Measurements from ENCODE around the gene CCL24.
"Not testable (repeated sequence)": the region's sequence is repeated elsewhere in the genome, so short reads cannot be mapped to it uniquely, and the experiment has no call there.

Gene CCL24

DNA sequence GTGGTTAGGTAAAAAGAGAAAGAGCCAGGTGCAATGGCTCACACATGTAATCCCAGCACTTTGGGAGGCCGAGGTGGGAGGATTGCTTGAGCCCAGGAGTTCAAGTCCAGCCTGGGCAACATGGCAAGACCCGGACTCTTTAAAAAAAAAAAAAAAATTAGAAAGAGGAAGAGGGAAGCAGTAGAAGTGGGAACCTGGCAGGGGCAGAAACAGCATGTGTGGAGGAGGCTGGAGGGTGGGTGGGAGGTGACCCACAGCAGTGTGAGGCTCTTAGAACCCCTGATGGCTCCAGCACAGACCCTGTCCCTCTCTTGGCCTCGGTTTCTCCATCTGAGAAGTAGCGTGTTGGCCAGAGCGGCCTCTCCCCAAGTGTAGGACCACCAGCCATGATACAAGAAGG lies 4.9 kb upstream of the CCL24 start:
- DNase-seq = no peak

DNA sequence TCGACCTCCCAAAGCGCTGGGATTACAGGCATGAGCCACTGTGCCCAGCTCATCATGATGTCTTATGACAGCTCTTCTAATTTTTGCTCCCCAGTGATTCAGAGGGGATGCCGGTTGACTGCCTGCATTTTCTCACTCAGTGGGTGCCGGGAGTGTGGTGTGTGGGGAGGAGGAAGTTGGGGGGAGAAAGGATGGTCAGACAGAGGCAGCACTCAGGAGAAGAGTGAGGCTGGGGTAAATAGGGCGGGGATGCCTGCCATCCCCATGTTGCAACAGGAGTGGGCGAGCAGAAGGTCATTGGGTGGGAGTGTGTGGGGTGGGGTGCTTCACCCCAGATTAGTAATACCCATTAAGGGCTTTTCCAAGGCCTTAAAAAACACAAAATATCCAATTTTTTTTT lies 3.5 kb upstream of the CCL24 start:
- DNase-seq = no peak

DNA sequence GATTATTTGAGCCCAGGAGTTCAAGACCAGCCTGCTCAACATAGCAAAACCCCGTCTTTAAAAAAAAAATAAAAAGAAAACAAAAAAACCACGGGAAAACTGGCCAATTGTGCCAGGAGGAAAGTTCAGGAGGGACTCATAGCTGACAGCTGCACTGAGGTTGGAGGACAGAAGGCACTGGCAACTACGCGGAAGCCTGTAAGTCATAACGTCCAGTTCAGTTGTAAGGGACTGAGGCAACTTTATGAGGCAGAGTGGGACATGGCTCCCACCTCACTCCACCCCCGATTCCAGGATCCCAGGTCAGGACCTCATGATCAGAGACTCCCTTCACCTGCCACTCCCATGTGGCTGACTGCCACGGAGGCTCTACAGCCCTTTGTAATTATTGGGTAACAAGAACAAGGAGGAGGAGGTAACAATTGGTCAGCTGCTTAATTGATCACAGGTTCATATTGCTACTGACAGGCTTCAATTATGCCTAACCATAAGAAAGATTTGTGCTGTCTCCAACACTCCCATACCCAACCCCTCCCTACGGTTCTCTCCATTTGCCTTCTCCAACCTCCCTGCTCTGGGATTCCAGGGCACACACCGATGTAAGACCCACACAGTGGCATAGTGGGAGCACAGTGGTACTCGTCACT lies 1.9 kb upstream of the CCL24 start:
- DNase-seq = no peak

DNA sequence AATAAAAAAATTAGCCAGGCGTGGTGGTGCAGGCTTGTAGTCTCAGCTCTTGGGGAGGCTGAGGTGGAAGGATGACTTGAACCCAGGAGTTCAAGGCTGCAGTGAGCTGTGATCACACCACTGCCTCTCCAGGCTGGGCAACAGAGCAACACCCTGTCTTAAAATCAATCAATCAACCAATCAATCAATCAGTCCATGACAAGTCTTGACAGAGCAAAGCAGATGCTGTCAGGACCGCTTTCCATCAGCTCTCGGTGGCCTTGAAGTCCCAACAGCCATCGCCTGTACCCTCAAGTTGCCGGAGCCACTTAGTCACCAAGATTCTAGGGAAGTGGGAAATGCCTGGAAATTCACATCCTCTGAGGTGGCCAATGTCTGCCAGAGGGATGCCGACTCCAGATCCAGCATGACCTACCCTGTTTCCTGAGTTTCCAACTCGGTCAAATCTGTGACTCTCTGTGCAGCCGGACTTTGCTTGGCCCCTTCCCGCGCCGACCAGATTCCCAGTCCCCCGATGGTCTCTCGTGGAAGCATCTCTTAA lies 871 bp upstream of the CCL24 start:
- no peak for DNase-seq

DNA sequence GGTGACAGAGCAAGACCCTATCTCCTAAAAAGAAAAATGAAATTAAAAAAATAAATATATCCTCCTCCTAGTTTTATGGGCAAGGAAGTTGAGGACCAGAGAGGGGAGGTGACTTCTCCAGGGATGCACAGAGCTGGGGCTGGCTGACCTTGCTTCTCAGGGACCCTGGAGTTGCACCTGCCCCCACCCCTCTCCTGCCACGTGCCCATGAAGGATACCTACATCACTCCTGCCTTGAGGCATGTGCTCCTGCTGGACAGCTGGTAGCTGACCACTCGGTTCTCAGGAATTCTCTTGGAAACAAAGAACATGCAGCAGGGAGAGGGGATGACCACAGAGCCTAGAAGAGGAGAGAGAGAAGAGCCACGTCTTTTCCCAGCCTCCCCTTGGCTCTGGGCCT lies 522 bp downstream of the CCL24 start:
- DNase-seq = no peak

DNA sequence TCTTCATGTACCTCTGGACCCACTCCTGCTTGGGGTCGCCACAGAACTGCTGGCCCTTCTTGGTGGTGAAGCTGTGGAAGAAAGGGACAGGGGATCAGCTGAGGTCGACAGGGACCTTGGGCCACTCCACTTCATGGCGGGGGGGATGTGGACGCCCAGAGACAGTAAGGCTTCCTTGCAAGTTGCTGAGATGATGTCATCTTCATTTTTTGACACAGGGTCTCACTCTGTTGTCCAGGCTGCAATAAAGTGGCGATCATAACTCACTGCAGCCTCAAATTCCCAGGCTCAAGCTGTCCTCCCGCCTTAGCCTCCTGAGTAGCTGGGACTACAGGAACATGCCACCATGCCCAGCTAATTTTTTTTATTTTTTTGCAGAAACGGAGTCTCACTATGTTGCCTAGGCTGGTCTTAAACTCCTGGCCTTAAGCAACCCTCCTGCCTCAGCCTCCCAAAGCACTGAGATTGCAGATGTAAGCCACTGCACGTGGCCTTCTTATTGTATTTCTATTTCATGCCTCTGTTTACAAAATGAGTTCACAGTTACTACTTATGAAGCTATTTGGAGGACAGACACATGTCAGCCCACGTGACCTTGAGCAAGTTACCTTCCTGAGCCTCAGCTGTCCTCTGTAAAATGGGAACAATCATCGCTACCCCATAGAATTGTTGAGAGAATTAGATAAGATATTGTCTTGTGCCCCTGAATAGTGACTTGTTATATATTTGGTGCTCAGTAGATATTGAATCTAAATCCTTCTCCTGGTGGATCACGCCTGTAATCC lies 1.5 kb downstream of the CCL24 start:
- no peak for DNase-seq

DNA sequence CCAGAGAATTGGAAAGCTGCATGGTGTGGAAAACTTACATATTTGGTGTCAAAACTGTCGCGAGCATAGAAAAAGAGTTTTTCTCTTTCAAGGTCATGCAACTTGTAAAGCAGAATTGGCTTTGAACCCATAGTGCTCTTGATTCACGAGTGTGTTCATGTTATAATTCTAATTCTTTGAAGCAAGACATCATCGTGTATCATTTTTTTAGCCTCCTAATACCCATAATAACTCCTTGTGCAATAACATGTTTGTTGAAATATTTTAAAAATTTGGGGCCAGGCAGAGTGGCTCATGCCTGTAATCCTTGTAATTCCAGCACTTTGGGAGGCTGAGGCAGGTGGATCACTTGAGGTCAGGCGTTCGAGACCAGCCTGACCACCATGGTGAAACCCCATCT lies 4.2 kb downstream of the CCL24 start:
- no peak for DNase-seq

DNA sequence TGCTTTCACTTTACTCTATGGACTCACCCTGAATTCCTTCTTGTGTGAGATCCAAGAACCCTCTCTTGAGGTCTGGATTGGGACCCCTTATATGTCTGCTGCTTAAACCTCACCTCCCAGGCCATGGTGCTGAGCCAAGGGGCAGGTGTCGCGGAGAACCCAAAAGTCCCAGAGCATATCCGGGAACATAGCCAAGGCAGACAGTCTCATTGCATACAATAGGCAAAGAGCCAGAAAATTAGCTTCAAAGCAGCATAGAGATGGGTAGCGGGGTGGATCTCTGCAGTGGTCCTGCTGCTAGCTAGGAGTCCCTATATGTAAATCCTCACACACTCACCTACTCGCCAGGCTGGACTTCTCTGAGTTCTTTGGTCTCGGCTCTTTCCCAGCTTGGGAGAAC lies 5.5 kb downstream of the CCL24 start:
- DNase-seq = no peak

DNA sequence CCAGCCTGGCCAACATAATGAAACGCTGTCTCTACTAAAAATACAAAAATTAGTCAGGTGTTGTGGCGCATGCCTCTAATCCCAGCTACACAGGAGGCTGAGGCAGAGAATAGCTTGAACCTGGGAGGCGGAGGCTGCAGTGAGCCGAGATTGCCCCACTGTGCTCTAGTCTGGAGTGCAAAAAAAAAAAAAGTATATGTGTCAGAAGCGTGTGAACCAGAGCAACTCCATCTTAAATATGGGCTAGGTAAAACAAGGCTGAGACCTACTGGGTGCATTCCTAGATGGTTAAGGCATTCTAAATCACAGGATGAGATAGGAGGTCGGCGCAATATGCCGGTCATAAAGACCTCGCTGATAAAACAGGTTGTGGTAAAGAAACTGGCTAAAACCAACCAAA lies 6.2 kb downstream of the CCL24 start:
- DNase-seq = no peak

DNA sequence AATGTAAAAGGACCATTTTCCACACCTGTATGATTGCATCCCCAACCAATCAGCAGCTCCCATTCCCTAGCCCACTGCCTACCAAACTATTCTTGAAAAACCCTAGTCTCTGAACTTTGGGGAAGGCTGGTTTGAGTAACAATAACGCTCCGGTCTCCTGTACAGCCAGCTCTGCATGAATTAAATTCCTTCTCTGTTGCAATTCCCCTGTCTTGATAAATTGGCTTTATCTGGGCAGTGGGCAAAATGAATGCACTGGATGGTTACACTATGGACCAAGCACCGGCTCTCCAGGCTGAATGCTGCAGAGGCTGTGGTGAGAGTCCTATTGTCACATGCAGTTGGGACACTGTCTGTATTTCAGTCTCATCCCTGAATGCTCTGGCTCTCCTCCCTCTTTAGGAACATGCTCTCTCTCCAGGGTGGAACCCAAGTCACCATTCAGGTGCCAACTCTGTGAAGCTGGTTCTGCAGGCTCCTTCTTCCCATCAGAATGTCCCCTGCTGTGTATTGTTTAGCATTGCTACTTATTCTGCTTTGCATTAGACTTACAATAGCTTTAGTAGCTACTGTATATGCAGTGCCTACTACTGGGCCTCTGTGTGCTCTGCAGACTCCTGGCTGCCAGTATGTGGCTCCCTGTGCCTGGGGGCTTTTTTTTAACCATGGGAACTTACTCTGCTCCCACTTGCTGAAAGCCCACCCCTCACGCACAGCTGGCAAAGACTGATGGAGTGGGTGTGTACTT lies 6.9 kb downstream of the CCL24 start:
- DNase-seq = no peak

DNA sequence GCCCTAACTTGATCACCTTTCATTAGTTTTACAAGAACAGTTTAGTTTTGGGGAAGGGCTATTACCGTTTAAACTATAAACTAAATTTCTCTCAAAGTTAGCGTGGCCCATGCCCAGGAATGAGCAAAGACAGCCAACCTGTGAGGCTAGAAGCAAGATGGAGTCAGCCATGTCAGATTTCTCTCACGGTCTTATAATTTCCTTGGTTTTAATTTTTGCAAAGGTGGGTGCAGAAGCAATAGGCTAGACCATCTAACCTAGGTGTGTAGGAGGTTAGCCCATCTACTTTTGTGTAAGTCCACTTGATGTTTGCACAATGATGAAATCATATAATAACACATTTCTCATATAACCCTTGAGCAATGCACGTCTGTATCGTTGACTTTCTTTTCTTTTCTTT lies 8.9 kb downstream of the CCL24 start:
- no peak for DNase-seq

DNA sequence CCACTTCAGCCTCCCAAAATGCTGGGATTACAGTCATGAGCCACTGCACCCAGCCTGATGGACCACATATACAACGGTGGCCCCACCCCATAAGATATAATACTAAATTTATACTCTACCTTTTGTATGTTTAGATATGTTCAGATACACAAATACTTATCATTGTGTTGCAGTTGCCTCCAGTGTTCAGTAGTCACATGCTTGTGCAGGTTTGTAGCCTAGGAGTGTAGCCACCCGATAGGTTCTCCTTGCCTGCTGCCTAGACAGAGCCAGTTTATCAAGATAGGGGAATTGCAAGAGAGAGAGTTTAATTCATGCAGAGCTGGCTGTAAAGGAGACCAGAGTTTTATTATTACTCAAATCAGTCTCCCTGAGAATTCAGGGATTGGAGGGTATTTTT lies 9.6 kb downstream of the CCL24 start:
- DNase-seq = no peak

DNA sequence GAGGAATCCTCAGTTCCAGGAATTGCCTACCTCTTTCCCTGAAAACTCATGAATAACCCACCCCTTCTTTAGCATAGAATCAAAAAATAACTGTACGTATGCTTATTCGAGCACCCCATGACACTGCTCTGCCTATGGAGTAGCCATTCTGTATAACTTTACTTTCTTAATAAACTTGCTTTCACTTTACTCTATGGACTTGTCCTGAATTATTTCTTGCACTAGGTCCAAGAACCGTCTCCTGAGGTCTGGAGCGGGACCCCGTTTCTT lies 11.1 kb downstream of the CCL24 start:
- no peak for DNase-seq

DNA sequence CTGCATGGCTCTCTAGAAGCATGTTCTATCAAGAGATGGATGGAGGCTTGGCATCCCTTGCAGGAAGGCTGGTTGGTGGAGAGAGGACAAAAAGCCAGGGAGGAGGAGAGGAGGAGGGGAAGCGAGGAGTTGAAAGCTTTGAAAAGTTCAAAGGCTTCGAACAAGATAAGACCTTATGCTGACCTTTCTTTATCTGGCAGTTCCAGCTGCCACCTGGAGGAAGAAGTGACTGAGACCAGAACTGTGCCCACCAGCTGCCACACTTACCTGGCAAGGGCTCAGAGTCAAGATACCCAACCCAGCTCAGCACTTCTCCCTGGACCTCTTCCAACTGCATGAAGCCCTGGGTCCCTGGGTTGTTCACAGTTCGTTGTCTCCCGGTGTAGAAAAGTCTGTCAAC lies 14.8 kb downstream of the CCL24 start:
- no peak for DNase-seq

DNA sequence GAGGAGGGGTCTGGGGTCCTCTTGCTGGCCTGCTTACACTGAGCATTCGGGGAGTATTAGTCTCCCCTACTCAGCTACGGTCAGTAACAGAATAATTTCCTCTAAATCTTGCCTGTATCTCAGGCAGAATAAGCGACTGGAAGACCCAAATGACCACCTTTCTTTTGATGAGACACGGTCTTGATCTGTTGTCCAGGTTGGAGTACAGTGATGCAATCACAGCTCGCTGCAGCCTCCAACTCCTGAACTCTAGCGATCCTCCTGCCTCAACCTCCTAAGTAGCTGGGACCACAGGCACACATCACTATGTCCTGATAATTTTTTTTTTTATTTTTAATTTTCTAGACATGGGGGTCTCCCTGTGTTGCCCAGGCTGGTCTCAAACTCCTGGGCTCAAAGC lies 17.2 kb downstream of the CCL24 start:
- no peak for DNase-seq

DNA sequence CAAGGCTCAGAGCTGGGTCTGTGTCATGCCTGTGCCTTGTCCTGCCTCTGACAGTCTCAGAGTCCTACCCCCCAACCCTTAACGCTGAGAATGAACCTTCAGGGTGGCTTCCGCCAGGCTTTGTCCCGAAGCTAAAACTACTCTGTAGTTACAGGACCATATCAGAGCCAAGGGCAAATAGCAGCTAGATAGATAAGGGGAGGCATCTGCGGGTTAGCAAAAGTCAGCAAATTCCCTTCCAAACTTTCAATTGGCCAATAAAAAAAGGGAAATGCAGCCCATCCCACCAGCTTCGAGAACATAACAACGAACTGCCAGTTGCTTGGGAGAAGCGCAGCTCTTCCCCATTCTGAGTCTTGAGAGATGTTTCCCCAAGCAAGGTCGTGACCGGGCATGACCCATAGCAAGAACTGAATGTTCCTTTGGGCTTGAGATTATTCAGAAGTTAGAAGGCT lies 17.7 kb downstream of the CCL24 start:
- DNase-seq = no peak

DNA sequence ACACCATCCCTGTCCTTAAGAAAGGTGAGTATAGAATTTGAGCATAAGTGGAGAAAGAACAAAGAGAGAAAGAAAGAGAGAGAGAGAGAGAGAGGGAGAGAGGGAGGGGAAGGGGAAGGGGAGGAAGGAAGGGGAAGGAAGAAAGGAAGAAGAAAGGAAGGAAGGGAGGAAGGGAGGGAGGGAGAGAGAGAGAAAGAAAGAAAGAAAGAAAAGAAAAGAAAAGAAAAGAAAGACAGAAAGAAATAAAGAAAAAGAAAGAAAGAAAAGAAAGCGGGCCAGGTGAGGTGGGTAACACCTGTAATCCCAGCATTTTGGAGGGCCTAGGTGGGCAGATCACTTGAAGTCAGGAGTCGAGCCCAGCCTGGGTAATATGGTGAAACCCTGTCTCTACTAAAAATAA lies 19.9 kb downstream of the CCL24 start:
- DNase-seq = no peak

DNA sequence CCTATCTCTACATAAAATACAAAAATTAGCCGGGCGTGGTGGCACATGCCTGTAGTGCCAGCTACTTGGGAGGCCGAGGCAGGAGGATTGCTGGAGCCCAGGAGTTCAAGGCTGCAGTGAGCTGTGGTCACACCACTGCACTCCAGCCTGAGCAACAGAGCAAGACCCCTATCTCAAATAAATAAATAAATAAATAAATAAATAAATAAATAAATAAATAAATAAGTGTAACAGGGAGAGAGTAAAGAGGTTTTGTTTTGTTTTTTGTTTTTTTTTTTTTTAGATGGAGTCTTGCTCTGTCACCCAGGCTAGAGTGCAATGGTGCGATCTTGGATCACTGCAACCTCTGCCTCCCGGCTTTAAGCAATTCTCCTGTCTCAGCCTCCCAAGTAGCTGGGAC lies 21.0 kb downstream of the CCL24 start:
- DNase-seq = not testable (repeated sequence)

DNA sequence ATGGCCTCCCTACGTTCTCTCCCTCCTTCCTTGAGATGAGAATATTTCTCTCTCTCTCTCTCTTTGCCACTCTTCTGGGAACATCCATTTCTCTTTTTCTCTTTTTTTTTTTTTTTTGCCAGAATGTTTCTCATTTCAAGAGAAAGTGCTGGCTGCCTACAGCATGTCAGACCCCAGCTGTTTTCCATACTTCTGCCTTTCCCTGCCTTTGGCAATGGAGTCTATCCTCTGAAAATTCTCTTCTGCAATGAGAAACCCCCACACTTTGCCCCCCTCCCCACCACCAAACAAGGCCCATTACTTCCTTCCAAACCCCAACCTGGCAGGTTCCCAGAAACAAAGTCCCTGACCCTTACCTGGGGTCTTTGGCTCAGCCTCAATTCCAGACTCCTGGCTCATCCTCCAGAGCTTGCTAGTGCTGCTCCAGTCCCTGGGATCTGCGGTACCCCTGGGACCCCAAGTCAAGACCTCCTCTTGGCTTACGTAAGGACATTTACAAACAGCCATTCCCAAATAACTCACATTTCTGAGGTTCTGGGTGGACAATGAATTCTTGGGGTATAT lies 24.2 kb downstream of the CCL24 start:
- DNase-seq = no peak

DNA sequence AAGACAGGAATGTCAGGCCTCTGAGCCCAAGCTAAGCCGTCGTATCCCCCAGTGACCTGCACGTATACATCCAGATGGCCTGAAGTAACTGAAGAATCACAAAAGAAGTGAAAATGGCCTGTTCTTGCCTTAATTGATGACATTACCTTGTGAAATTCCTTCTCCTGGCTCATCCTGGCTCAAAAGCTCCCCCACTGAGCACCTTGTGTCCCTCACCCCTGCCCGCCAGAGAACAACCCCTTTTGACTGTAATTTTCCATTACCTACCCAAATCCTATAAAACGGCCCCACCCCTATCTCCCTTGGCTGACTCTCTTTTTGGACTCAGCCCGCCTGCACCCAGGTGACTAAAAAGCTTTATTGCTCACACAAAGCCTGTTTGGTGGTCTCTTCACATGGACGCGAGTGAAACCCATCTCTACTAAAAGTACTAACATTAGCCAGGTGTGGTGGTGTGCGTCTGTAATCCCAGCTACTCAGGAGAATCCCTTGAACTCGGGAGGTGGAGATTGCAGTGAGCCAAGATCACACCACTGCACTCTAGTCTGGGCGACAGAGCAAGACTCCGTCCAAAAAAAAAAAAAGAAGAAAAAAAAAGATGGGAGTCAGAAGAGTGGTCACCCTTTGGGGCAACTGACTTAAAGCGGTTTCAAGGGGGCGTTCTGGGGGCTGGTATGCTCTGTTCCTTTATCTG lies 25.3 kb downstream of the CCL24 start:
- not testable (repeated sequence) for DNase-seq

DNA sequence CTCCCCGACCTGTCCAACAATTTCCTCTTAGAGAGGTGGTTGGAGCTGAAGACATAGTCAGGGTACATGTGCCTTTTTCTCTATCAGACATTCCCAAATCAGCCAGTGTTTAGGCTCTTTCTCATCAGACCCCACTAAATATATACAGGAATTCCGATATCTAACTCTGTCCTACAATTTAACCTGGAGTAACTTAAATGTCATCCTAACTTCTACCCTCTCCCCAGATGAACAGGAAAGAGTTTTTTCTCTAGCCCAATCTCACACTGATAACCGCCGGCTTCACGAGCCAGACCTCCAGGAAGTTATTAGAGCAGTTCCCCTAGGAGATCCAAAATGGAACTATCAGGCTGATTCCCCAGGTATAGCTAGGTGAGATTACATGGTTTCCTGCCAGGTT lies 30.5 kb downstream of the CCL24 start:
- DNase-seq = not testable (repeated sequence)

DNA sequence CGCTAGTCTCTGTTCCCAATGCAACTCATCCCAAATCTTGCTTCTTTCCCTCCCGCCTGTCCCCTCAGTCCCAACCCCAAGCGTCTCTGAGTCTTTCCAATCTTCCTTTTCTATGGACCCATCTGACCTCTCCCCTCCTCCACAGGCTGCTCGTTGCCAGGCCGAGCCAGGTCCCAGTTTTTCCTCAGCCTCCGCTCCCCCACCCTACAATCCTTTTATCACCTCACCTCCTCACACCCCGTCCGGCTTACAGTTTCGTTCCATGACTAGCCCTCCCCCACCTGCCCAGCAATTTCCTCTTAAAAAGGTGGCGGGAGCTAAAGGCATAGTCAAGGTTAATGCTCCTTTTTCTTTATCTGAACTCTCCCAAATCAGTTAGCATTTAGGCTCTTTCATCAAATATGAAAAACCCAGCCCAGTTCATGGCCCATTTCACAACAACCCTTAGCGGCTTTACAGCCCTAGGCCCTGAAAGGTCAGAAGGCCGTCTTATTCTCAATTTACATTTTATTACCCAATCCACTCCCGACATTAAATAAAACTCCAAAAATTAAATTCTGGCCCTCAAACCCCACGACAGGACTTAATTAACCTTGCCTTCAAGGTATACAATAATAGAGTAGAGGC lies 32.8 kb downstream of the CCL24 start:
- not testable (repeated sequence) for DNase-seq

DNA sequence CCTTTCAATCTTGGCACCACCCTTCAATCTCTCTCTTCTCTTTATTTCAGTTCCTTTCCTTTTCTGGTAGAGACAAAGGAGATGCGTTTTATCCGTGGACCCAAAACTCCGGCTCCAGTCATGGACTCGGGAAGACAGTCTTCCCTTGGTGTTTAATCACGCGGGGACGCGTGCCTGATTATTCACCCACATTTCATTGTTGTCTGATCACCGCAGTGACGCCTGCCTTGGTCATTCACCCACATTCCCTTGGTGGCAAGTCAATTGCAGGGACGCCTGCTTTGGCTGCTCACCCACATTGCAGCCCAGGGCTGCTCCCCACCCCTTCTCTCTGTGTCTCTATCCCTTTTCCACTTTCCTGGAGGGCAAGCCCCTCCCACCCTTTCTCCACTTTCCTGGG lies 34.1 kb downstream of the CCL24 start:
- not testable (repeated sequence) for DNase-seq

Measured in stimulated activated naive CD4-positive, alpha-beta T cell treated with Interleukin-2 at 50 U/mL for 16 hours (primary cell).